HUES64 (cell line): ENCODE measurements around the gene ADGRG3.

Source experiments
- H3K27ac ChIP-seq: 2 replicates; pipeline ENCODE4 v1.7.0; 2013; ENCODE audit warnings: low read depth, low read length, inconsistent platforms
- H3K27me3 ChIP-seq: 2 replicates; pipeline ENCODE4 v1.6.1; 2013; ENCODE audit warnings: mild to moderate bottlenecking, low read length; ENCODE audit not compliant: insufficient read depth
- H3K36me3 ChIP-seq: 2 replicates; pipeline ENCODE4 v1.6.1; 2013; ENCODE audit warnings: mild to moderate bottlenecking, low read length; ENCODE audit not compliant: insufficient read depth
- H3K4me1 ChIP-seq: 2 replicates; pipeline ENCODE4 v1.6.1; 2013; ENCODE audit warnings: mild to moderate bottlenecking, low read length, moderate library complexity; ENCODE audit not compliant: insufficient read depth
- H3K4me3 ChIP-seq: 2 replicates; pipeline ENCODE4 v1.5.1; 2013; ENCODE audit warnings: mild to moderate bottlenecking, low read length, moderate library complexity
- H3K9ac ChIP-seq: 2 replicates; pipeline ENCODE4 v1.6.1; 2013; ENCODE audit warnings: mild to moderate bottlenecking, low read depth, low read length
- H3K9me3 ChIP-seq: 2 replicates; pipeline ENCODE4 v1.6.1; 2013; ENCODE audit warnings: low read depth, low read length; ENCODE audit not compliant: insufficient read depth
- WGBS: fragments of 150-250, 120-280 bp; methylation state at CpG from one replicate; pipeline ENCODE4 v1.1.7; 2013; ENCODE audit warnings: missing lambda C conversion rate; 5-methylcytosine and 5-hydroxymethylcytosine counted together

ADGRG3 gene

GRCh38 chr16:57660715-57661463 is 7.2 kb upstream of the ADGRG3 start:
- H3K4me1 ChIP-seq: no peaks in the 10 kb centered on the region
- H3K27me3 ChIP-seq: no peaks in the 10 kb centered on the region
- H3K9ac ChIP-seq: no peak overlapping the region
- 91% methylated on average over 11 of the region's 11 CpGs for WGBS
- no peak overlapping the region for H3K4me3 ChIP-seq
- no peaks in the 10 kb centered on the region for H3K9me3 ChIP-seq
- no peaks in the 10 kb centered on the region for H3K36me3 ChIP-seq
- no peak overlapping the region for H3K27ac ChIP-seq

GRCh38 chr16:57661510-57661909 is 6.6 kb upstream of the ADGRG3 start:
- Histone ChIP-seq H3K36me3 (no peaks in the 10 kb centered on the region), H3K9me3 (no peaks in the 10 kb centered on the region), H3K27ac (no peak overlapping the region), H3K9ac (no peak overlapping the region), H3K4me1 (no peaks in the 10 kb centered on the region), H3K4me3 (no peak overlapping the region), H3K27me3 (no peaks in the 10 kb centered on the region)
- 76% methylated on average over 7 of the region's 7 CpGs for WGBS

DNA sequence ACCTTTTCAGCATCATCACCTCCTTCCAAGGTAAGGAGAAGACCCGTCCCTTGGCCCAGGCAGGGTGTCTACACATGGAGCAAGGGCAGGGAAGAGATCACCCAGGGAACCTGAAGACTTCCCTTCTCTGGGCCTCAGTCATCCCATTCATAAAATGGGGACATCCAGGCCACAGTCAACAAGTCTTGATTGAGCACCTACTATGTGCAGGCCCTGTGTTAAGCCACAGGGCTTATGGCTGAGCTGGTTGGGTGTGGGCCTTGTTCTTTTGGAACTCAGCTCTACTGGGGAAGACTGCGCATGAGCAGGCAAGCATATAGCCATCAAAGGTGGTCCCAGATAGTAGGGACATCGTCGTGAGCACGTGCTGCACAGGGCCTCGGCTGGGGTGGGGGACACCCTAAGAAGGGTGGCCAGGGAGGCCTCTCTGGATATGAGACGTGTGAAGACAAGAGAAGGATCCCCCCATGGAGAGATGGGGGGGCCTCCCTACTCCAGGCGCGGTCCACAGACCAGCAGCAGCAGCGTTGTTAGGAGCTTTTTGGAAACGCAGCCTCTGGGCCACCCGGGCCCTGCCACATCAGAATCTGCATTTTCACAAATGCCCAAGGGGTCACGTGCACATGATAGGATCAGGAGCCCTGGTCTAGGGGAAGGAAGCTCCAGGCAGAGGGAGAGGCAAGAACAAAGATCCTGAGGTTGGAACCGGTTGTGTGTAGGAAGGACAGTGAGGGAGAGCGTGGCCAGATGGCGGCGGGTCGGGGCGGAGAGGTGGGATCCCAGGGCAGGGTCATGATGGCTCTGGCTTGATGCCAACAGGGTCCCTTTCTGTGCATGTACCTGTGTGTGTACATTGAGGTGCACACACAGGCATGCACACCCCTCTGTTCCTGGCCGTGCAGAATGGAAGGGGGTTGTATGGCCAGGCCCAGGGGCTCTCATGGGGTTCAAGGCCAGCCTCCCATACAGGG is 5.9 kb upstream of the ADGRG3 start:
- H3K9ac ChIP-seq: no peak overlapping the region
- H3K27ac ChIP-seq: no peak overlapping the region
- 93% methylated on average over 20 of the region's 20 CpGs for WGBS
- H3K4me3 ChIP-seq: no peak overlapping the region
- no peaks in the 10 kb centered on the region for H3K4me1 ChIP-seq
- H3K36me3 ChIP-seq: no peaks in the 10 kb centered on the region
- no peaks in the 10 kb centered on the region for H3K27me3 ChIP-seq
- H3K9me3 ChIP-seq: no peaks in the 10 kb centered on the region

DNA sequence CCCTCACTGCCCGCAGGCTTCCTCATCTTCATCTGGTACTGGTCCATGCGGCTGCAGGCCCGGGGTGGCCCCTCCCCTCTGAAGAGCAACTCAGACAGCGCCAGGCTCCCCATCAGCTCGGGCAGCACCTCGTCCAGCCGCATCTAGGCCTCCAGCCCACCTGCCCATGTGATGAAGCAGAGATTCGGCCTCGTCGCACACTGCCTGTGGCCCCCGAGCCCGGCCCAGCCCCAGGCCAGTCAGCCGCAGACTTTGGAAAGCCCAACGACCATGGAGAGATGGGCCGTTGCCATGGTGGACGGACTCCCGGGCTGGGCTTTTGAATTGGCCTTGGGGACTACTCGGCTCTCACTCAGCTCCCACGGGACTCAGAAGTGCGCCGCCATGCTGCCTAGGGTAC is 4.7 kb upstream of the ADGRG3 start:
- 90% methylated on average over 21 of the region's 21 CpGs for WGBS

DNA sequence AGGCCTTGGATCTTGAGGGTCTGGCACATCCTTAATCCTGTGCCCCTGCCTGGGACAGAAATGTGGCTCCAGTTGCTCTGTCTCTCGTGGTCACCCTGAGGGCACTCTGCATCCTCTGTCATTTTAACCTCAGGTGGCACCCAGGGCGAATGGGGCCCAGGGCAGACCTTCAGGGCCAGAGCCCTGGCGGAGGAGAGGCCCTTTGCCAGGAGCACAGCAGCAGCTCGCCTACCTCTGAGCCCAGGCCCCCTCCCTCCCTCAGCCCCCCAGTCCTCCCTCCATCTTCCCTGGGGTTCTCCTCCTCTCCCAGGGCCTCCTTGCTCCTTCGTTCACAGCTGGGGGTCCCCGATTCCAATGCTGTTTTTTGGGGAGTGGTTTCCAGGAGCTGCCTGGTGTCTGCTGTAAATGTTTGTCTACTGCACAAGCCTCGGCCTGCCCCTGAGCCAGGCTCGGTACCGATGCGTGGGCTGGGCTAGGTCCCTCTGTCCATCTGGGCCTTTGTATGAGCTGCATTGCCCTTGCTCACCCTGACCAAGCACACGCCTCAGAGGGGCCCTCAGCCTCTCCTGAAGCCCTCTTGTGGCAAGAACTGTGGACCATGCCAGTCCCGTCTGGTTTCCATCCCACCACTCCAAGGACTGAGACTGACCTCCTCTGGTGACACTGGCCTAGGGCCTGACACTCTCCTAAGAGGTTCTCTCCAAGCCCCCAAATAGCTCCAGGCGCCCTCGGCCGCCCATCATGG is 4.0 kb upstream of the ADGRG3 start:
- no peaks in the 10 kb centered on the region for H3K4me1 ChIP-seq

More for the DNA sequence above, 4.7 kb upstream of the ADGRG3 start:
- Histone ChIP-seq H3K27ac (no peak overlapping the region), H3K9ac (no peak overlapping the region), H3K27me3 (no peaks in the 10 kb centered on the region), H3K36me3 (no peaks in the 10 kb centered on the region), H3K4me1 (no peaks in the 10 kb centered on the region), H3K4me3 (no peak overlapping the region), H3K9me3 (no peaks in the 10 kb centered on the region)

GRCh38 chr16:57664662-57665025 is 3.5 kb upstream of the ADGRG3 start:
- Histone ChIP-seq H3K27ac (no peak overlapping the region), H3K36me3 (no peaks in the 10 kb centered on the region), H3K9ac (no peak overlapping the region), H3K27me3 (no peaks in the 10 kb centered on the region), H3K4me1 (no peaks in the 10 kb centered on the region), H3K4me3 (no peak overlapping the region), H3K9me3 (no peaks in the 10 kb centered on the region)
- 90% methylated on average over 6 of the region's 6 CpGs for WGBS

More for the DNA sequence above, 4.0 kb upstream of the ADGRG3 start:
- H3K4me3 ChIP-seq: no peak overlapping the region
- no peaks in the 10 kb centered on the region for H3K36me3 ChIP-seq
- H3K9me3 ChIP-seq: no peaks in the 10 kb centered on the region
- no peak overlapping the region for H3K9ac ChIP-seq
- no peak overlapping the region for H3K27ac ChIP-seq
- WGBS: 90% methylated on average over 15 of the region's 15 CpGs
- H3K27me3 ChIP-seq: no peaks in the 10 kb centered on the region

DNA sequence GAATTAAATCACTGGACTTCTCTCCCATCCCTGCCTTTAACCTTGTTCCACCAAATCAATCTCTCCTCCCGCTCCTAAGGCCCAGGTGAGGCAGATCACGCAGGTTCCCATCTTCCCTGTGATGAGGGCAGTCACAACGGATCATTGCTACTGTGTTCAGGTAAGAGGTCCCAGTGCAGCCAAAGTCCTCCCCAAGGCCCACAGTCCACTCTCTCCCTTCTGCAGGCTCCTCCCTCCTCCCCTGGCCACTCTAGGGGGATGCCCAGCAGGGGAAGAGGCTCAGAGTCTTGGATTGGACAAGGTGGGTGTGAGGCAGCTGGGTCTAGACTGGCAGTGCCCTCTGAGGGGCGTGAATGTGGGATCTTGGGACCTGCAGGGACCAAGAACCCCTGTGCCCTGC is 2.6 kb upstream of the ADGRG3 start:
- Histone ChIP-seq H3K9me3 (no peaks in the 10 kb centered on the region), H3K4me1 (no peaks in the 10 kb centered on the region), H3K27me3 (no peaks in the 10 kb centered on the region), H3K27ac (no peak overlapping the region), H3K4me3 (no peak overlapping the region), H3K36me3 (no peaks in the 10 kb centered on the region), H3K9ac (no peak overlapping the region)
- 95% methylated on average over 3 of the region's 4 CpGs for WGBS

DNA sequence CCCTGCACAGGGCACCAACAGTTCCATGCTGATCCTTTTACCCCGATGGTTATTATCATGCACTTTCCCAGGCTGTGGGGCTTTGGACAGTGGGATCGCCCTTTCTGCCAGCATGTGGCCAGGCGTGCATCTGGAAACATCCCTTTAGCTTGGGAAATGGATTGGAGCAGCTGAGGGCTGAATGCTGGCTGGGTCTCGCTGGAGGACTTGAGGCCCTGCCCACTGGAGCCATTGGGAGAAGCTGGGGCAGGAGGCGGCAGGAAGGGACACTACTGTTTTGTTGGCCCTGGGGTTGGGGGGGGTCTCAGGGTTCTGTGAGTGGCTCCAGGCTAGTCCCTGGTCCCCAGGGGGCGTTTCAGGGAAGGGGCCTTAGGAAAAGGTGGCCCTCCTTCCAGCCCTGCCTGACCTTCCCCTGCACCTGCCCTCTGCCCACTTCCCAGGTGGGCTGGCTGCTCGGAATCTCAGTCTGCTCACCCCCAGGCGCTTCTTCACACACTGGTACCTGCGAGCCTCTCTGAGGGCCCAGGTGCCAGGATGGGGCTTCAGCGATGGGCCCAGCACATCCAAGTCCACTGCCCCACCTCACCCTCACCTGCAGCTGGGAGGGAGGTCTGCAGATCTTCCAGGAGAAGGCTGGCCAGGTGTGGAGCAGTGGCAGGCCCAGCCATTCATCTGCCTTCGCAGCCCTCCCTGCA is 1.6 kb upstream of the ADGRG3 start:
- no peaks in the 10 kb centered on the region for H3K4me1 ChIP-seq
- H3K4me3 ChIP-seq: no peak overlapping the region
- H3K9me3 ChIP-seq: no peaks in the 10 kb centered on the region
- H3K27me3 ChIP-seq: no peaks in the 10 kb centered on the region
- H3K27ac ChIP-seq: no peak overlapping the region
- H3K9ac ChIP-seq: no peak overlapping the region
- 88% methylated on average over 11 of the region's 11 CpGs for WGBS
- no peaks in the 10 kb centered on the region for H3K36me3 ChIP-seq

DNA sequence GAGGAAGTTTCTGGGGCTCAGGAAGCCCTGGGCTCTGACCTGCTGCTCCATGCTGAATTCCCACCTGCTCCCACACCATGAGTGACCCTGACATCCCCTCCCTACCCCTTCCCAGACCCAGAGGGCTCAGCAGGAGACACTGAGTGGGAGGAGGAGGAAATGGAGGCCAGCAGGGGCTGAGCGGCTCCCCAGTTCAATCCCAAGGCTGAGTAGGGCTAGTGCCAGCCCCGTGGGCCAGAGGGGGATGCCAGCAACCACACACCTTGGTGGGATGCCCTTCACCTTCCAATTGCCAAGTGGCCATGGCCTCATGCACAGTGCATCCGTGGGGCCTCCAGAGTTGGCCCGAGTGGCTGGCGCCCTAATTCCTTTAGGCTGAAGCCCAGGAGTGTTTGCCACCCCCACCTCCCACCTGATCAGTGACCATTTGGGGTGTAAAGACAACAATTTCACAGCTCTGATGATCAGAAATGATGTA is 1.0 kb upstream of the ADGRG3 start:
- H3K9me3 ChIP-seq: no peaks in the 10 kb centered on the region
- H3K27me3 ChIP-seq: no peaks in the 10 kb centered on the region
- 86% methylated on average over 5 of the region's 5 CpGs for WGBS
- no peaks in the 10 kb centered on the region for H3K36me3 ChIP-seq
- H3K27ac ChIP-seq: no peak overlapping the region
- no peak overlapping the region for H3K9ac ChIP-seq
- no peaks in the 10 kb centered on the region for H3K4me1 ChIP-seq
- H3K4me3 ChIP-seq: no peak overlapping the region

- Histone ChIP-seq H3K36me3 (no peaks in the 10 kb centered on the region), H3K9ac (no peak overlapping the region)
Observed at GRCh38 chr16:57667526-57668262, 412 bp upstream of the ADGRG3 start.

More at GRCh38 chr16:57667526-57668262, 412 bp upstream of the ADGRG3 start:
- Histone ChIP-seq H3K4me1 (no peaks in the 10 kb centered on the region), H3K27ac (no peak overlapping the region), H3K27me3 (no peaks in the 10 kb centered on the region), H3K4me3 (no peak overlapping the region), H3K9me3 (no peaks in the 10 kb centered on the region)
- WGBS: 86% methylated on average over 16 of the region's 17 CpGs
